Liver (tissue), 9 donors: ENCODE measurements around the gene EHD4. TPM values are rescaled to one million over a fixed set of nuclear protein-coding genes. Genes with fewer than 3 reads are reported as not detected.

Experiments used
- DNase-seq: peaks from one replicate; pipeline ENCODE4 v3.0.0-alpha.2; 2017; ENCODE audit warnings: low spot score
- H3K27ac ChIP-seq, 2 donors: one replicate each; pipeline ENCODE4 v1.7.0; 2013; ENCODE audit warnings: inconsistent platforms in 2 of 2, low read length in 2 of 2, control low read depth in 1 of 2, low read depth in 1 of 2, mild to moderate bottlenecking in 1 of 2
- H3K27me3 ChIP-seq, 4 donors: one replicate each; pipeline versions ENCODE4 v1.6.1 to v1.7.0; 2013; ENCODE audit warnings: low read length in 3 of 4, inconsistent platforms in 1 of 4, mild to moderate bottlenecking in 1 of 4, moderate library complexity in 1 of 4; ENCODE audit not compliant: control insufficient read depth in 4 of 4, insufficient read depth in 4 of 4
- H3K36me3 ChIP-seq, 4 donors: one replicate each; pipeline versions ENCODE4 v1.6.1 to v1.7.0; 2013; ENCODE audit warnings: low read length in 3 of 4, mild to moderate bottlenecking in 3 of 4, low read depth in 1 of 4, moderate library complexity in 1 of 4; ENCODE audit not compliant: control insufficient read depth in 4 of 4, insufficient read depth in 3 of 4
- H3K4me1 ChIP-seq, 4 donors: one replicate each; pipeline versions ENCODE4 v1.6.1 to v1.7.0; 2013; ENCODE audit warnings: low read length in 3 of 4, mild to moderate bottlenecking in 3 of 4, moderate library complexity in 1 of 4; ENCODE audit not compliant: control insufficient read depth in 4 of 4, insufficient read depth in 4 of 4
- H3K4me3 ChIP-seq, 3 donors: one replicate each; pipeline versions ENCODE4 v1.6.1 to v1.7.0; 2013; ENCODE audit warnings: low read length in 3 of 3, control low read depth in 1 of 3, low read depth in 1 of 3, mild to moderate bottlenecking in 1 of 3
- H3K9ac ChIP-seq, 2 donors: one replicate each; pipeline ENCODE4 v1.7.0; 2013; ENCODE audit warnings: low read length in 2 of 2, mild to moderate bottlenecking in 2 of 2, moderate library complexity in 2 of 2, control low read depth in 1 of 2, low read depth in 1 of 2
- H3K9me3 ChIP-seq, 4 donors: one replicate each; pipeline versions ENCODE4 v1.6.1 to v1.7.0; 2013; ENCODE audit warnings: low read length in 3 of 4; ENCODE audit not compliant: control insufficient read depth in 4 of 4
- EGR1 ChIP-seq, 2 donors: IDR thresholded peaks; 2 replicates each; pipeline ENCODE4 v1.6.1; 2016 to 2018; ENCODE audit warnings: antibody characterized with exemption in 2 of 2, low read depth in 2 of 2
- FOXA1 ChIP-seq: IDR thresholded peaks from 2 replicates; pipeline ENCODE4 v1.6.1; 2016; ENCODE audit warnings: antibody characterized with exemption
- FOXA2 ChIP-seq: IDR thresholded peaks from 2 replicates; pipeline ENCODE4 v1.6.1; 2016; ENCODE audit warnings: antibody characterized with exemption
- GABPA ChIP-seq, 2 donors: IDR thresholded peaks in 1 of 2; conservative IDR thresholded peaks in 1 of 2; 2 replicates each; pipeline ENCODE4 v1.6.1; 2016; ENCODE audit warnings: antibody characterized with exemption in 2 of 2, mild to moderate bottlenecking in 1 of 2, moderate library complexity in 1 of 2
- HNF4A ChIP-seq, 2 donors: conservative IDR thresholded peaks; 2 replicates each; pipeline ENCODE4 v1.6.1; 2016; ENCODE audit warnings: antibody characterized with exemption in 2 of 2, mild to moderate bottlenecking in 2 of 2
- HNF4G ChIP-seq: IDR thresholded peaks from 2 replicates; pipeline ENCODE4 v1.6.1; 2016; ENCODE audit warnings: antibody characterized with exemption
- JUND ChIP-seq, 2 donors: IDR thresholded peaks; 2 replicates each; pipeline ENCODE4 v1.6.1; 2016; ENCODE audit warnings: antibody characterized with exemption in 2 of 2
- NR2F2 ChIP-seq: IDR thresholded peaks from 2 replicates; pipeline ENCODE4 v1.6.1; 2016; ENCODE audit warnings: antibody characterized with exemption
- RAD21 ChIP-seq, 2 donors: IDR thresholded peaks; 2 replicates each; pipeline ENCODE4 v1.6.1; 2016; ENCODE audit warnings: antibody characterized with exemption in 2 of 2, mild to moderate bottlenecking in 2 of 2
- REST ChIP-seq: IDR thresholded peaks from 2 replicates; pipeline ENCODE4 v1.6.1; 2016; ENCODE audit warnings: antibody characterized with exemption, mild to moderate bottlenecking
- RXRA ChIP-seq, 2 donors: IDR thresholded peaks; 2 replicates each; pipeline ENCODE4 v1.6.1; 2017 to 2018; ENCODE audit warnings: antibody characterized with exemption in 2 of 2, mild to moderate bottlenecking in 1 of 2
- SP1 ChIP-seq: IDR thresholded peaks from 2 replicates; pipeline ENCODE4 v1.6.1; 2018; ENCODE audit warnings: antibody characterized with exemption, mild to moderate bottlenecking
- TAF1 ChIP-seq: conservative IDR thresholded peaks from 2 replicates; pipeline ENCODE4 v1.6.1; 2016; ENCODE audit warnings: antibody characterized with exemption, mild to moderate bottlenecking
- YY1 ChIP-seq: IDR thresholded peaks from 2 replicates; pipeline ENCODE4 v1.6.1; 2016; ENCODE audit warnings: antibody characterized with exemption, mild to moderate bottlenecking
- WGBS: extraction: QIAGEN DNeasy Blood & Tissue Kit; methylation state at CpG from one replicate; pipeline ENCODE4 v1.1.7; 2013; 5-methylcytosine and 5-hydroxymethylcytosine counted together
- polyA plus RNA-seq, 2 donors: library from polyadenylated mRNA; stranded (reverse) in 1 of 2; unstranded in 1 of 2; fragments of 200-250 nt in 1 of 2; fragments of >200 nt in 1 of 2; fragmentation: Nextera tagmentation in 1 of 2; extraction: Ambion mirVana in 1 of 2; gene quantifications; one replicate each; pipeline versions ENCODE4 v1.2.1 to v1.2.3, GENCODE V29; 2013 to 2015
- total RNA-seq, 2 donors: library from RNA; depleted of rRNA; stranded (reverse); fragments of >200 nt; gene quantifications; one replicate each; pipeline ENCODE4 v1.2.3, GENCODE V29; 2014
- TF ChIP-seq, protein P1 (sequence below): fragments of 150-350 bp; IDR thresholded peaks from 2 replicates; pipeline ENCODE4 v1.5.1; 2017; ENCODE audit warnings: improper control_type of control experiment, low read depth, low read length; ENCODE audit not compliant: missing input control
- TF ChIP-seq, protein P2 (sequence below): IDR thresholded peaks from 2 replicates; pipeline ENCODE4 v1.6.1; 2016; ENCODE audit warnings: antibody characterized with exemption
- TF ChIP-seq, protein P3 (sequence below): IDR thresholded peaks from 2 replicates; pipeline ENCODE4 v1.6.1; 2016; ENCODE audit warnings: antibody characterized with exemption
- TF ChIP-seq, protein P4 (sequence below): IDR thresholded peaks from 2 replicates; pipeline ENCODE4 v1.6.1; 2016; ENCODE audit warnings: antibody characterized with exemption
- donor health status: healthy.
- donor health status: healthy.
- donor health status: healthy.
- donor health status: healthy.
- donor health status: healthy.

EHD4 gene
- total and polyA plus RNA-seq, 4 donors, result 3.3 to 10.0 (median 6.2) TPM

DNA sequence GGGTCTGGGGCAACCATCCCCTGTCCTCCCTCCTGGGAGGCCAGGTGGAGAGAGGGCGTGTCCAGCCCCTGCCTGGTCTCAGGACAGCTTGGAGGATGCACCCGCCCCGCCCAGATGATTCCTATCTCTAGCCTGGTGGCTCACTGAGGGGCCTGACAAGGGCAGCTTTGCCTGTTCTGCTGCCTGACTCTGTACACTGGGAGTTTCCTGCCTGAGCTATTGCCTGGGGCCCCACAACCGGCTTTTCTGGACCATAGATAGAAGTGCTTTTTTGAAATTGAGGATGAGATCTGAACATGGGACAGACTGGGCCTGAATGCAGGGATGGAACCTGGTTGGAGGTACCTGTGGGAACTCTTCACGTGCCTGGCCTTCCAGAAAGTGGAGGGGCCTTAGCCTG is 49.2 kb upstream of the EHD4 start:
- Histone ChIP-seq H3K27ac (no peak overlapping the region), H3K9ac (no peak overlapping the region), H3K36me3 (no peaks in the 10 kb centered on the region), H3K27me3 (no peaks in the 10 kb centered on the region), H3K4me1 (no peaks in the 10 kb centered on the region), H3K9me3 (no peaks in the 10 kb centered on the region), H3K4me3 (no peak overlapping the region)
- WGBS, result 94% methylated on average over 5 of the region's 5 CpGs
- no peak for DNase-seq
- TF ChIP-seq HNF4G, result no peak
- no peak for TF ChIP-seq FOXA2
- TF ChIP-seq, protein P1, sequence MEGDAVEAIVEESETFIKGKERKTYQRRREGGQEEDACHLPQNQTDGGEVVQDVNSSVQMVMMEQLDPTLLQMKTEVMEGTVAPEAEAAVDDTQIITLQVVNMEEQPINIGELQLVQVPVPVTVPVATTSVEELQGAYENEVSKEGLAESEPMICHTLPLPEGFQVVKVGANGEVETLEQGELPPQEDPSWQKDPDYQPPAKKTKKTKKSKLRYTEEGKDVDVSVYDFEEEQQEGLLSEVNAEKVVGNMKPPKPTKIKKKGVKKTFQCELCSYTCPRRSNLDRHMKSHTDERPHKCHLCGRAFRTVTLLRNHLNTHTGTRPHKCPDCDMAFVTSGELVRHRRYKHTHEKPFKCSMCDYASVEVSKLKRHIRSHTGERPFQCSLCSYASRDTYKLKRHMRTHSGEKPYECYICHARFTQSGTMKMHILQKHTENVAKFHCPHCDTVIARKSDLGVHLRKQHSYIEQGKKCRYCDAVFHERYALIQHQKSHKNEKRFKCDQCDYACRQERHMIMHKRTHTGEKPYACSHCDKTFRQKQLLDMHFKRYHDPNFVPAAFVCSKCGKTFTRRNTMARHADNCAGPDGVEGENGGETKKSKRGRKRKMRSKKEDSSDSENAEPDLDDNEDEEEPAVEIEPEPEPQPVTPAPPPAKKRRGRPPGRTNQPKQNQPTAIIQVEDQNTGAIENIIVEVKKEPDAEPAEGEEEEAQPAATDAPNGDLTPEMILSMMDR, result no peak
- TF ChIP-seq NR2F2, result no peak
- no peak for TF ChIP-seq SP1
- no peak for TF ChIP-seq TAF1
- TF ChIP-seq EGR1 (IDR thresholded peaks at IDR 0.05; ENCODE audit: low read depth in 2 of 2), result no peak
- no peak for TF ChIP-seq GABPA (IDR thresholded peaks at IDR 0.05 in 1 of 2, conservative IDR thresholded peaks at IDR 0.05 in 1 of 2)
- TF ChIP-seq, protein P2, sequence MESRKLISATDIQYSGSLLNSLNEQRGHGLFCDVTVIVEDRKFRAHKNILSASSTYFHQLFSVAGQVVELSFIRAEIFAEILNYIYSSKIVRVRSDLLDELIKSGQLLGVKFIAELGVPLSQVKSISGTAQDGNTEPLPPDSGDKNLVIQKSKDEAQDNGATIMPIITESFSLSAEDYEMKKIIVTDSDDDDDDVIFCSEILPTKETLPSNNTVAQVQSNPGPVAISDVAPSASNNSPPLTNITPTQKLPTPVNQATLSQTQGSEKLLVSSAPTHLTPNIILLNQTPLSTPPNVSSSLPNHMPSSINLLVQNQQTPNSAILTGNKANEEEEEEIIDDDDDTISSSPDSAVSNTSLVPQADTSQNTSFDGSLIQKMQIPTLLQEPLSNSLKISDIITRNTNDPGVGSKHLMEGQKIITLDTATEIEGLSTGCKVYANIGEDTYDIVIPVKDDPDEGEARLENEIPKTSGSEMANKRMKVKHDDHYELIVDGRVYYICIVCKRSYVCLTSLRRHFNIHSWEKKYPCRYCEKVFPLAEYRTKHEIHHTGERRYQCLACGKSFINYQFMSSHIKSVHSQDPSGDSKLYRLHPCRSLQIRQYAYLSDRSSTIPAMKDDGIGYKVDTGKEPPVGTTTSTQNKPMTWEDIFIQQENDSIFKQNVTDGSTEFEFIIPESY, result no peak
- TF ChIP-seq YY1, result no peak
- TF ChIP-seq HNF4A (conservative IDR thresholded peaks at IDR 0.05), result no peak
- TF ChIP-seq, protein P3, sequence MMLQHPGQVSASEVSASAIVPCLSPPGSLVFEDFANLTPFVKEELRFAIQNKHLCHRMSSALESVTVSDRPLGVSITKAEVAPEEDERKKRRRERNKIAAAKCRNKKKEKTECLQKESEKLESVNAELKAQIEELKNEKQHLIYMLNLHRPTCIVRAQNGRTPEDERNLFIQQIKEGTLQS, result no peak
- TF ChIP-seq JUND (IDR thresholded peaks at IDR 0.05), result no peak
- TF ChIP-seq FOXA1, result no peak
- TF ChIP-seq RAD21 (IDR thresholded peaks at IDR 0.05), result no peak
- TF ChIP-seq RXRA (IDR thresholded peaks at IDR 0.05), result no peak

GRCh38 chr15:42020713-42021273 is 48.4 kb upstream of the EHD4 start, which contains the start of gene PLA2G4E:
Gene PLA2G4E, minus strand, starts transcription at chr15:42021042. Its CDS starts 12 bp downstream, at chr15:42021030.
- no peak for TF ChIP-seq EGR1 (IDR thresholded peaks at IDR 0.05; ENCODE audit: low read depth in 2 of 2)
- TF ChIP-seq TAF1, result no peak
- no peak for TF ChIP-seq REST
- no peak for TF ChIP-seq HNF4G
- no peak for TF ChIP-seq RXRA (IDR thresholded peaks at IDR 0.05)
- TF ChIP-seq, protein P4, sequence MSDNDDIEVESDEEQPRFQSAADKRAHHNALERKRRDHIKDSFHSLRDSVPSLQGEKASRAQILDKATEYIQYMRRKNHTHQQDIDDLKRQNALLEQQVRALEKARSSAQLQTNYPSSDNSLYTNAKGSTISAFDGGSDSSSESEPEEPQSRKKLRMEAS, result no peak
- TF ChIP-seq, protein P3, result no peak
- TF ChIP-seq GABPA (IDR thresholded peaks at IDR 0.05 in 1 of 2, conservative IDR thresholded peaks at IDR 0.05 in 1 of 2), result no peak
- no peak for TF ChIP-seq NR2F2
- TF ChIP-seq, protein P2, result no peak
- TF ChIP-seq SP1, result no peak
- no peak for TF ChIP-seq RAD21 (IDR thresholded peaks at IDR 0.05)
- TF ChIP-seq JUND (IDR thresholded peaks at IDR 0.05), result no peak
- TF ChIP-seq FOXA2, result no peak
- TF ChIP-seq, protein P1, result no peak
- no peak for TF ChIP-seq HNF4A (conservative IDR thresholded peaks at IDR 0.05)
- Histone ChIP-seq H3K27ac (no peak within 1 kb of the TSS), H3K4me1 (no peaks in the 10 kb centered on the region), H3K36me3 (no peaks in the 10 kb centered on the region), H3K27me3 (no peaks in the 10 kb centered on the region), H3K9me3 (no peaks in the 10 kb centered on the region), H3K4me3 (no peak within 1 kb of the TSS), H3K9ac (no peak within 1 kb of the TSS)
- no peak for DNase-seq
- 93% methylated on average over 5 of the region's 5 CpGs for WGBS
